ENCODE results near the gene PSMD9.

DNA sequence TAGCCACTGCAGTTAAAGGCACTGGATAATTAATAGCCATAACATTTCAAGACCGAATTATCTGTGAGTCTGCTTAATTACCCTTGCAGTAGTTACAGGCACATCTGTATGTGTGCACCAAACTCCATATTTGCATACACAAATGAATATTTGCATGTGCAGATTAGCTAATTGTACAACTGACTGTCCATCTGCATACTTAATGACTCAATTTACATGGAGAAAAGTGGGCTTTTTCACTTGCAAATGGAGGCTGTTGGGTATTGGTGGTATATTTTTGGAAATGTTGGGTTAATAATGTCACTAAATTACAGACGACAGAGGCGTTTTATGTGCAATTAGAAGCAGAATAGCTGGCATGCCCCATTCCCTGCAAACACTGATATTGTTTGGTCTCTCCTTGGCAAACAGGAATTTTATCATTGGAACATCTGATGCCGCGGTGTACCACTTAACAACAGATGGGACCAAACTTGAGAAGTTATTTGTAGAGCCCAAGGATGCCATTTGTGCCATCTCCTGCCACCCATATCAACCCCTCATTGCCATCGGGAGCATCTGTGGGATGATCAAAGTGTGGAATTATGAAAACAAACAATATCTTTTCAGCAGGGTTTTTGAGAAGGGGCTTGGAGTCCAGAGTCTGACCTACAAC is 69.4 kb downstream of the PSMD9 start:
- TF ChIP-seq, protein P1, sequence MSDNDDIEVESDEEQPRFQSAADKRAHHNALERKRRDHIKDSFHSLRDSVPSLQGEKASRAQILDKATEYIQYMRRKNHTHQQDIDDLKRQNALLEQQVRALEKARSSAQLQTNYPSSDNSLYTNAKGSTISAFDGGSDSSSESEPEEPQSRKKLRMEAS (IDR thresholded peaks at IDR 0.05): no peak
- TF ChIP-seq, protein P2, sequence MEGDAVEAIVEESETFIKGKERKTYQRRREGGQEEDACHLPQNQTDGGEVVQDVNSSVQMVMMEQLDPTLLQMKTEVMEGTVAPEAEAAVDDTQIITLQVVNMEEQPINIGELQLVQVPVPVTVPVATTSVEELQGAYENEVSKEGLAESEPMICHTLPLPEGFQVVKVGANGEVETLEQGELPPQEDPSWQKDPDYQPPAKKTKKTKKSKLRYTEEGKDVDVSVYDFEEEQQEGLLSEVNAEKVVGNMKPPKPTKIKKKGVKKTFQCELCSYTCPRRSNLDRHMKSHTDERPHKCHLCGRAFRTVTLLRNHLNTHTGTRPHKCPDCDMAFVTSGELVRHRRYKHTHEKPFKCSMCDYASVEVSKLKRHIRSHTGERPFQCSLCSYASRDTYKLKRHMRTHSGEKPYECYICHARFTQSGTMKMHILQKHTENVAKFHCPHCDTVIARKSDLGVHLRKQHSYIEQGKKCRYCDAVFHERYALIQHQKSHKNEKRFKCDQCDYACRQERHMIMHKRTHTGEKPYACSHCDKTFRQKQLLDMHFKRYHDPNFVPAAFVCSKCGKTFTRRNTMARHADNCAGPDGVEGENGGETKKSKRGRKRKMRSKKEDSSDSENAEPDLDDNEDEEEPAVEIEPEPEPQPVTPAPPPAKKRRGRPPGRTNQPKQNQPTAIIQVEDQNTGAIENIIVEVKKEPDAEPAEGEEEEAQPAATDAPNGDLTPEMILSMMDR (IDR thresholded peaks at IDR 0.05; ENCODE audit: low read depth, low read length, missing input control): no peak
- TF ChIP-seq JUND (IDR thresholded peaks at IDR 0.05) (no peak), RAD21 (IDR thresholded peaks at IDR 0.05) (no peak), FOXA2 (IDR thresholded peaks at IDR 0.05) (no peak), YY1 (IDR thresholded peaks at IDR 0.05) (no peak)
- TF ChIP-seq, protein P3, sequence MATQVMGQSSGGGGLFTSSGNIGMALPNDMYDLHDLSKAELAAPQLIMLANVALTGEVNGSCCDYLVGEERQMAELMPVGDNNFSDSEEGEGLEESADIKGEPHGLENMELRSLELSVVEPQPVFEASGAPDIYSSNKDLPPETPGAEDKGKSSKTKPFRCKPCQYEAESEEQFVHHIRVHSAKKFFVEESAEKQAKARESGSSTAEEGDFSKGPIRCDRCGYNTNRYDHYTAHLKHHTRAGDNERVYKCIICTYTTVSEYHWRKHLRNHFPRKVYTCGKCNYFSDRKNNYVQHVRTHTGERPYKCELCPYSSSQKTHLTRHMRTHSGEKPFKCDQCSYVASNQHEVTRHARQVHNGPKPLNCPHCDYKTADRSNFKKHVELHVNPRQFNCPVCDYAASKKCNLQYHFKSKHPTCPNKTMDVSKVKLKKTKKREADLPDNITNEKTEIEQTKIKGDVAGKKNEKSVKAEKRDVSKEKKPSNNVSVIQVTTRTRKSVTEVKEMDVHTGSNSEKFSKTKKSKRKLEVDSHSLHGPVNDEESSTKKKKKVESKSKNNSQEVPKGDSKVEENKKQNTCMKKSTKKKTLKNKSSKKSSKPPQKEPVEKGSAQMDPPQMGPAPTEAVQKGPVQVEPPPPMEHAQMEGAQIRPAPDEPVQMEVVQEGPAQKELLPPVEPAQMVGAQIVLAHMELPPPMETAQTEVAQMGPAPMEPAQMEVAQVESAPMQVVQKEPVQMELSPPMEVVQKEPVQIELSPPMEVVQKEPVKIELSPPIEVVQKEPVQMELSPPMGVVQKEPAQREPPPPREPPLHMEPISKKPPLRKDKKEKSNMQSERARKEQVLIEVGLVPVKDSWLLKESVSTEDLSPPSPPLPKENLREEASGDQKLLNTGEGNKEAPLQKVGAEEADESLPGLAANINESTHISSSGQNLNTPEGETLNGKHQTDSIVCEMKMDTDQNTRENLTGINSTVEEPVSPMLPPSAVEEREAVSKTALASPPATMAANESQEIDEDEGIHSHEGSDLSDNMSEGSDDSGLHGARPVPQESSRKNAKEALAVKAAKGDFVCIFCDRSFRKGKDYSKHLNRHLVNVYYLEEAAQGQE (IDR thresholded peaks at IDR 0.05): no peak
